ENCODE results near the gene RNF44.

Gene RNF44

GRCh38 chr5:176519810-176520720 is 17.1 kb downstream of the RNF44 start:
- no peak overlapping the region for H2BK120ac ChIP-seq (ENCODE audit: low read depth, low read length)
- no peak overlapping the region for H3K9ac ChIP-seq (ENCODE audit: low read length)
- no peak overlapping the region for H2AK5ac ChIP-seq (ENCODE audit: low read length)
- no peak overlapping the region for H3K4ac ChIP-seq (ENCODE audit: low read depth, low read length)
- no CpG with 5 or more reads among the region's 16 CpGs for WGBS (ENCODE audit: extremely low coverage, insufficient coverage, low lambda C conversion rate)
- H4K8ac ChIP-seq (ENCODE audit: low read depth, low read length) = no peak overlapping the region
- H3K4me1 ChIP-seq (ENCODE audit: control insufficient read depth, low read depth, low read length) = no peaks in the 10 kb centered on the region
- H3K36me3 ChIP-seq (ENCODE audit: control insufficient read depth, insufficient read depth, low read length) = no peaks in the 10 kb centered on the region
- H3K56ac ChIP-seq (ENCODE audit: low read length) = no peak overlapping the region
- no peak overlapping the region for H3K23ac ChIP-seq (ENCODE audit: low read length)
- no peak overlapping the region for H4K5ac ChIP-seq (ENCODE audit: low read length)
- no peak overlapping the region for H2BK5ac ChIP-seq (ENCODE audit: low read length)
- no peak for DNase-seq
- H3K79me1 ChIP-seq (ENCODE audit: low read length) = no peaks in the 10 kb centered on the region
- no peak overlapping the region for H3K27ac ChIP-seq (ENCODE audit: low read depth, low read length)
- H2BK15ac ChIP-seq (replicated peaks; ENCODE audit: low read depth) = no peak overlapping the region
- no peaks in the 10 kb centered on the region for H3K79me2 ChIP-seq (ENCODE audit: control insufficient read depth, insufficient read depth, low read length)
- H3K27me3 ChIP-seq (ENCODE audit: insufficient read depth, low read length, poor library complexity) = no peaks in the 10 kb centered on the region
- no peak overlapping the region for H3K4me2 ChIP-seq (ENCODE audit: low read length)
- H3K4me3 ChIP-seq (ENCODE audit: low read length) = no peak overlapping the region
- no peak overlapping the region for H3K18ac ChIP-seq (ENCODE audit: low read length)

- Histone ChIP-seq H3K4ac (ENCODE audit: low read depth, low read length) (no peak overlapping the region), H3K79me1 (ENCODE audit: low read length) (no peaks in the 10 kb centered on the region), H3K27me3 (ENCODE audit: insufficient read depth, low read length, poor library complexity) (no peaks in the 10 kb centered on the region), H3K27ac (ENCODE audit: low read depth, low read length) (no peak overlapping the region), H4K5ac (ENCODE audit: low read length) (no peak overlapping the region), H3K56ac (ENCODE audit: low read length) (no peak overlapping the region), H2BK120ac (ENCODE audit: low read depth, low read length) (no peak overlapping the region), H3K18ac (ENCODE audit: low read length) (no peak overlapping the region), H3K36me3 (ENCODE audit: control insufficient read depth, insufficient read depth, low read length) (no peaks in the 10 kb centered on the region), H2AK5ac (ENCODE audit: low read length) (no peak overlapping the region), H3K4me3 (ENCODE audit: low read length) (no peak overlapping the region), H3K79me2 (ENCODE audit: control insufficient read depth, insufficient read depth, low read length) (no peaks in the 10 kb centered on the region), H3K4me1 (ENCODE audit: control insufficient read depth, low read depth, low read length) (no peaks in the 10 kb centered on the region), H4K8ac (ENCODE audit: low read depth, low read length) (no peak overlapping the region), H3K4me2 (ENCODE audit: low read length) (no peak overlapping the region), H3K23ac (ENCODE audit: low read length) (no peak overlapping the region), H3K9ac (ENCODE audit: low read length) (no peak overlapping the region), H2BK15ac (replicated peaks; ENCODE audit: low read depth) (no peak overlapping the region), H2BK5ac (ENCODE audit: low read length) (no peak overlapping the region)
- no peak for DNase-seq
- no CpG with 5 or more reads among the region's 7 CpGs for WGBS (ENCODE audit: extremely low coverage, insufficient coverage, low lambda C conversion rate)
These were observed 20.0 kb downstream of the RNF44 start for GRCh38 chr5:176517053-176517661.

GRCh38 chr5:176515396-176515795 is 21.8 kb downstream of the RNF44 start:
- no CpG with 5 or more reads among the region's 4 CpGs for WGBS (ENCODE audit: extremely low coverage, insufficient coverage, low lambda C conversion rate)
- no peak overlapping the region for H3K18ac ChIP-seq (ENCODE audit: low read length)

GRCh38 chr5:176514244-176514950 is 22.8 kb downstream of the RNF44 start:
- no peak overlapping the region for H3K56ac ChIP-seq (ENCODE audit: low read length)
- H3K79me1 ChIP-seq (ENCODE audit: low read length) = no peaks in the 10 kb centered on the region
- no peak overlapping the region for H2BK120ac ChIP-seq (ENCODE audit: low read depth, low read length)
- H3K4ac ChIP-seq (ENCODE audit: low read depth, low read length) = no peak overlapping the region
- H2AK5ac ChIP-seq (ENCODE audit: low read length) = no peak overlapping the region
- H3K9ac ChIP-seq (ENCODE audit: low read length) = no peak overlapping the region
- H3K27ac ChIP-seq (ENCODE audit: low read depth, low read length) = no peak overlapping the region
- H3K79me2 ChIP-seq (ENCODE audit: control insufficient read depth, insufficient read depth, low read length) = no peaks in the 10 kb centered on the region
- H3K18ac ChIP-seq (ENCODE audit: low read length) = no peak overlapping the region
- H2BK5ac ChIP-seq (ENCODE audit: low read length) = no peak overlapping the region
- H3K4me1 ChIP-seq (ENCODE audit: control insufficient read depth, low read depth, low read length) = no peaks in the 10 kb centered on the region
- no peak overlapping the region for H2BK15ac ChIP-seq (replicated peaks; ENCODE audit: low read depth)
- H3K27me3 ChIP-seq (ENCODE audit: insufficient read depth, low read length, poor library complexity) = no peaks in the 10 kb centered on the region
- H3K36me3 ChIP-seq (ENCODE audit: control insufficient read depth, insufficient read depth, low read length) = no peaks in the 10 kb centered on the region
- H3K23ac ChIP-seq (ENCODE audit: low read length) = no peak overlapping the region
- H4K5ac ChIP-seq (ENCODE audit: low read length) = no peak overlapping the region
- no CpG with 5 or more reads among the region's 11 CpGs for WGBS (ENCODE audit: extremely low coverage, insufficient coverage, low lambda C conversion rate)
- H3K4me2 ChIP-seq (ENCODE audit: low read length) = no peak overlapping the region
- H4K8ac ChIP-seq (ENCODE audit: low read depth, low read length) = no peak overlapping the region
- DNase-seq = no peak
- no peak overlapping the region for H3K4me3 ChIP-seq (ENCODE audit: low read length)

More at GRCh38 chr5:176515396-176515795, 21.8 kb downstream of the RNF44 start:
- no peak overlapping the region for H2BK120ac ChIP-seq (ENCODE audit: low read depth, low read length)
- no peak overlapping the region for H4K5ac ChIP-seq (ENCODE audit: low read length)
- no peaks in the 10 kb centered on the region for H3K79me1 ChIP-seq (ENCODE audit: low read length)
- H3K4me2 ChIP-seq (ENCODE audit: low read length) = no peak overlapping the region
- H2BK5ac ChIP-seq (ENCODE audit: low read length) = no peak overlapping the region
- no peaks in the 10 kb centered on the region for H3K36me3 ChIP-seq (ENCODE audit: control insufficient read depth, insufficient read depth, low read length)
- H3K9ac ChIP-seq (ENCODE audit: low read length) = no peak overlapping the region
- H3K27ac ChIP-seq (ENCODE audit: low read depth, low read length) = no peak overlapping the region
- H3K4me3 ChIP-seq (ENCODE audit: low read length) = no peak overlapping the region
- H2AK5ac ChIP-seq (ENCODE audit: low read length) = no peak overlapping the region
- no peak overlapping the region for H3K4ac ChIP-seq (ENCODE audit: low read depth, low read length)
- DNase-seq = no peak
- H3K4me1 ChIP-seq (ENCODE audit: control insufficient read depth, low read depth, low read length) = no peaks in the 10 kb centered on the region
- no peak overlapping the region for H2BK15ac ChIP-seq (replicated peaks; ENCODE audit: low read depth)
- no peaks in the 10 kb centered on the region for H3K27me3 ChIP-seq (ENCODE audit: insufficient read depth, low read length, poor library complexity)
- no peaks in the 10 kb centered on the region for H3K79me2 ChIP-seq (ENCODE audit: control insufficient read depth, insufficient read depth, low read length)
- H4K8ac ChIP-seq (ENCODE audit: low read depth, low read length) = no peak overlapping the region
- no peak overlapping the region for H3K56ac ChIP-seq (ENCODE audit: low read length)
- no peak overlapping the region for H3K23ac ChIP-seq (ENCODE audit: low read length)

- Histone ChIP-seq H3K27ac (ENCODE audit: low read depth, low read length) (no peak overlapping the region), H3K27me3 (ENCODE audit: insufficient read depth, low read length, poor library complexity) (no peaks in the 10 kb centered on the region), H3K9ac (ENCODE audit: low read length) (no peak overlapping the region), H3K4me1 (ENCODE audit: control insufficient read depth, low read depth, low read length) (no peaks in the 10 kb centered on the region), H3K36me3 (ENCODE audit: control insufficient read depth, insufficient read depth, low read length) (peaks cover 2% of the 10 kb centered on the region), H2AK5ac (ENCODE audit: low read length) (no peak overlapping the region), H3K79me2 (ENCODE audit: control insufficient read depth, insufficient read depth, low read length) (no peaks in the 10 kb centered on the region), H3K4ac (ENCODE audit: low read depth, low read length) (no peak overlapping the region), H2BK5ac (ENCODE audit: low read length) (no peak overlapping the region), H4K8ac (ENCODE audit: low read depth, low read length) (no peak overlapping the region), H3K4me2 (ENCODE audit: low read length) (no peak overlapping the region), H3K23ac (ENCODE audit: low read length) (no peak overlapping the region), H3K56ac (ENCODE audit: low read length) (no peak overlapping the region), H2BK15ac (replicated peaks; ENCODE audit: low read depth) (no peak overlapping the region), H3K79me1 (ENCODE audit: low read length) (no peaks in the 10 kb centered on the region), H4K5ac (ENCODE audit: low read length) (no peak overlapping the region), H3K4me3 (ENCODE audit: low read length) (no peak overlapping the region), H3K18ac (ENCODE audit: low read length) (no peak overlapping the region), H2BK120ac (ENCODE audit: low read depth, low read length) (no peak overlapping the region)
- no CpG with 5 or more reads among the region's 12 CpGs for WGBS (ENCODE audit: extremely low coverage, insufficient coverage, low lambda C conversion rate)
- no peak for DNase-seq
These were observed 23.4 kb downstream of the RNF44 start for GRCh38 chr5:176513788-176514187.

All from mesendoderm (in vitro differentiated cells).